NOMO-1 (cell line): ENCODE measurements around the gene CRELD1.
A peak's percentile ranks its signal among the peaks of the same experiment; 100 is the strongest.
"Not testable (repeated sequence)": the region's sequence is repeated elsewhere in the genome, so short reads cannot be mapped to it uniquely, and the experiment has no call there.

Experiments
- DNase-seq, 2 experiments: peaks; one replicate each; lab custom pipeline; 2025; ENCODE audit not compliant: unreplicated experiment in 2 of 2; lab: John Stamatoyannopoulos, UW

CRELD1 gene, protein sequence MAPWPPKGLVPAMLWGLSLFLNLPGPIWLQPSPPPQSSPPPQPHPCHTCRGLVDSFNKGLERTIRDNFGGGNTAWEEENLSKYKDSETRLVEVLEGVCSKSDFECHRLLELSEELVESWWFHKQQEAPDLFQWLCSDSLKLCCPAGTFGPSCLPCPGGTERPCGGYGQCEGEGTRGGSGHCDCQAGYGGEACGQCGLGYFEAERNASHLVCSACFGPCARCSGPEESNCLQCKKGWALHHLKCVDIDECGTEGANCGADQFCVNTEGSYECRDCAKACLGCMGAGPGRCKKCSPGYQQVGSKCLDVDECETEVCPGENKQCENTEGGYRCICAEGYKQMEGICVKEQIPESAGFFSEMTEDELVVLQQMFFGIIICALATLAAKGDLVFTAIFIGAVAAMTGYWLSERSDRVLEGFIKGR

DNA sequence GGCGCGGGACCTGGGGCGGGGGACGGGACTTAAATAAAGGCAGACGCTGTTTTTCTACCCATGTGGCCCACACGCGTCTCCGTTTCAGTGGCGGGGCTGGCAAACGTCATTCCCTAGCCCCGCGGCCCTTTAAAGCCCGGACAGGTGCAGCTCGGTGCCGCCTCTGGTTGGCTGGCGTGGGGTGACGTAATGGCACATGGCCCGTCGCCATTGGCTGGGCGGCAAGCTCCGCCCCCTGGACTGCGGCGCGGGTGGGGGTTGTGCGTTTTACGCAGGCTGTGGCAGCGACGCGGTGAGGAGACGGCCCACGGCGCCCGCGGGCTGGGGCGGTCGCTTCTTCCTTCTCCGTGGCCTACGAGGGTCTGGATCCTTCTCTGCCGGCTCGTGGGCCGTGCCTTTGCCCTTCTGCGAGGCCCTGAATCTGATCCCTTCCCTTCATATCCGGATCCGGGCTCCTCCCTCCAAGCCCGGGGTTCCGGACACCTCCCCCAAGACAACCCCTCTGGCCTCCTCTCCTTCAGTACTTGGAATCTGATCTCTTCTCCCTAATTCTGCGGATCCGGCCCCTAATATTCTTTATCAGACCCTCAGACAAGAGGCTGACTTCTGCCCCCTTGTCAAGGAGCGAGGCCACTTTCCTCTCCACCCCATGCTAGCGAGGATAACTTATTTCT lies at the start of gene CRELD1:
TSS of gene CRELD1 (plus strand) at position 274 of the 674 bp plus-strand sequence. CDS start 605 bp downstream, outside the sequence.
- peak; percentile 95 to 96 for DNase-seq

- no peak for DNase-seq
Observed at GRCh38 chr3:9884555-9885165, 49.0 kb upstream of the CRELD1 start.

DNA sequence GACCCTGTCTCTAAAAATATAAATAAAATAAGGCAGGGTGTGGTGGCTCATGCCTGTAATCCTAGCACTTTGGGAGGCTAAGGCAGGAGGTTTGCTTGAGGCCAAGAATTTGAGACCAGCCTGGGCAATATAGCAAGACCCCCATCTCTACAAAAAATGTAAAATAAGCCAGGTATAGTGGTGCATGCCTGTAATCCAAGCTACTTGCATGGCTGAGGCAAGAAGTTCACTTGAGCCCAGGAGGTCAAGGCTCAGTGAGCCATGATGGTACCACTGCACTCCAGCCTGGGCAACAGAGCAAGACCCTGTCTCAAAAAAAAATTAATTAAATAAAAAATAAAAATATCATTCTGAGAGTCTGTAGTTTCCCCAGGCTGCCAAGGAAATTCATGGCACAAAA lies 47.3 kb upstream of the CRELD1 start:
- no peak for DNase-seq

DNA sequence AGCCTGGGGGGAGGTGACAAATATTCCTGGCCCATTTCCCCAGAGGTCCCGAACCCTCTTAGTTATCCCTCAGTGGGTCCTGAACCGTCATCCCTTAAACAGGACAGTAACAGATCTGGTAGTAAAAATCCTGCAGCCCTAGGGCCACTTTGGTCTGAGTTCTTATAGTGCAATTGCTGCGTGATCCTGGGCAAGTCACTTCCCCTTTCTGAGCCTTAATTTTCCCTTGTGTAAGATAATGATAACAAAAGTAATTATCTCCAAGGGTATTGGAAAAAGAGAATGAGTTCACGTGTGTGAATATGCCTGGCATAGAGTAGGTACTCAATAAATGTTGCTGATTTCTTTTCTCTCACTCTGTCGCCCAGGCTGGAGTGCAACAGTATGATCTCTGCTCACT lies 46.2 kb upstream of the CRELD1 start:
- peak in 1 of 2 experiments; percentile 64 for DNase-seq

- no peak for DNase-seq
Observed at GRCh38 chr3:9888540-9888939, 45.1 kb upstream of the CRELD1 start.

GRCh38 chr3:9889405-9889804 lies 44.2 kb upstream of the CRELD1 start:
- no peak for DNase-seq

DNA sequence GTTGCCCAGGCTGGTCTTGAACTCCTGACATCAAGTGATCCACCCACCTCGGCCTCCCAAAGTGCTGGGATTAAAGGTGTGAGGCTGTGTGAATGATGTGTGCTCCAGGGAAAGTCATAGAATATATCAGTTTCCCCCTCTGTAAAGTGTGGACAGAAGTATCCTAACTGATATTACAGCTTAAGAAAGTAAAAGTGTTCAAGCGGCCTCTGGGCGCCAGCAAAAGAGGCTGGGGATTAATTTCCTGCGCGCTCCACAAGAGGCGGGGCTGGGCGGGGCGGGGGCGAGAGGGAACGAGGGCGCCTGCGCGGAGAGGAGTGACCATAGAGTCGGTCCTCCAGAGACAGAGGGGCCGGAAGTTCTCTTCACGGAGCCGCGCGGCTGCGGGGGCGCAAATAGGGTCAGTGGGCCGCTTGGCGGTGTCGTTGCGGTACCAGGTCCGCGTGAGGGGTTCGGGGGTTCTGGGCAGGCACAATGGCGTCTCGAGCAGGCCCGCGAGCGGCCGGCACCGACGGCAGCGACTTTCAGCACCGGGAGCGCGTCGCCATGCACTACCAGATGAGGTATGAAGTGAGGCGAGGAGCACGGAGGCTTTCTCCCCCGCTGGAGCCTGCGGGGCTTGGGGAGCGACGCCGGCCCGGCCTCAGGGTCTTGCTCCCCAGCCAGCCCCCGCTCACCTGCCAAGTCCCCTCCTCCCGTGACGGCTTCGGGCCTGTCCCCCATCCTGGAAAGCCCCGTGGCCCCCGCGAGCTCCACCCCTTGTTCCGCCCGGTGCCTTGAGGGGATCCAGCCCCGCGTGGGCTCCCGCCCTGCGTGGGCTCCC lies 43.2 kb upstream of the CRELD1 start, which contains the start of gene JAGN1:
TSS of gene JAGN1 (plus strand) at position 362 of the 823 bp plus-strand sequence. CDS start at position 475, 113 bp downstream.
- DNase-seq, result peak; percentile 78 to 79

DNA sequence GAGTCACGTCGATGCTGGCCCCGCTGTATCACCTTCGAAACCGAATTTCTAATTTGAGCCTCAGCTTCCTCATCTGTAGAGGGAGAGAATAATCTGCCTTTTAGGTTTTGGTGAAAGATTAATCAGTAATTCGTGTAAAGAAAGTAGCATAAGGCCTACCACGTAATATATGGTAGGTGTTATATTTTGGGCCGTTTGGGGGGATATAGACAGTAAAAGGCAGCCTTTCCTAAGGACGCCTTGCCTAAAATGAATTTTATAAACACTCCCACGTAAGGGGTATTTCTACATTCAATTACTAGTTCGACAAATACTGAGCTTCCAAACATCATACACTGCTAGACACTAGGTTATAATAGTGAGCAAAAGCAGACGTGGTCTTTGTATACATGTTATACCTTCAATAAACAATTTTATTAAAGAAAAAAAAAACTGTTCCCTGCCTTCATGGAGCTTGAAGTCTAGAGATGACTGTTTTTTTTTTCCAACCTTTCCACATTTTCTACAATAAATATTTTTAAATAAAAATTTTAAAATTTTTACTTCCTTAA lies 42.5 kb upstream of the CRELD1 start:
- DNase-seq, result peak in 1 of 2 experiments; percentile 23

DNA sequence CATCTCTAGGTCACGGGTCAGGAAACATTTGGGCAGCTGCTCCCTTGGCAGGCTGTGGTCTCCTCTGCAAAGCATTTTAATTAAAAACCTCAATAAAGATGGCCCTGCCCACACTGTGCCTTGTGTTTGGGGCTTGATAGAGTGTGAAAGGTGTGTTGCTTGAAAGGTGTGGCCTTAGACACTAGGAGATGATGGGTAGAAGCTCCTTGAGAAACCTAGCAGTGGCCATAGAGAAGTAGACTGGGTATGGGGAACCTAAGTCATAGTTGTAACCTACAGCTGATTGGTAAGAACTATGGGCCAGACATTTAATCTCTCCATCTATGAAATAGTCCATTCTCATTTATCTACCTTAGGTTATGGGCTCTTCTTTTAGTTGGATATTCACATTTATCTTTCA lies 39.9 kb upstream of the CRELD1 start:
- no peak for DNase-seq

- not testable (repeated sequence) for DNase-seq
Observed at GRCh38 chr3:9895715-9896114, 37.9 kb upstream of the CRELD1 start.

GRCh38 chr3:9896755-9897407 lies 36.8 kb upstream of the CRELD1 start:
- not testable (repeated sequence) for DNase-seq

- DNase-seq, result no peak
Observed at GRCh38 chr3:9897408-9898372, 35.9 kb upstream of the CRELD1 start.

- no peak for DNase-seq
Observed at GRCh38 chr3:9898467-9899241, 35.0 kb upstream of the CRELD1 start.

- no peak for DNase-seq
Observed at GRCh38 chr3:9899289-9899791, 34.3 kb upstream of the CRELD1 start.

DNA sequence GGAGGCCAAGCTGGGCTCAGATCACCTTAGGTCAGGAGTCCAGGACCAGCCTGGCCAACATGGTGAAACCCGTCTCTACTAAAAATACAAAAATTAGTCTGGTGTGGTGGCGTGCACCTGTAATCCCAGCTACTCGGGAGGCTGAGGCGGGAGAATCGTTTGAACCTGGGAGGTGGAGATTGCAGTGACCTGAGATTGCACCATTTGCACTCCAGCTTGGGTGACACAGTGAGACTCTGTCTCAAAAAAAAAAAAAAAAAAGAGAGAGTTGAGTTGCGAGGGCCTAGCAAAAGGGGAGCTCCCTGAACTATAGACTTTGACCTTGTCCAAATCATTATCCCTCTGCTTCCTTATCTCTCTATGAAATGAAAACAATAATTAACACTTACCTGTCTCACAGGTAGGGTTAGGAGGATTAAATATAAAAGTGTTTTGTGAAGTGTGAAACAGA lies 32.6 kb upstream of the CRELD1 start:
- not testable (repeated sequence) for DNase-seq

DNA sequence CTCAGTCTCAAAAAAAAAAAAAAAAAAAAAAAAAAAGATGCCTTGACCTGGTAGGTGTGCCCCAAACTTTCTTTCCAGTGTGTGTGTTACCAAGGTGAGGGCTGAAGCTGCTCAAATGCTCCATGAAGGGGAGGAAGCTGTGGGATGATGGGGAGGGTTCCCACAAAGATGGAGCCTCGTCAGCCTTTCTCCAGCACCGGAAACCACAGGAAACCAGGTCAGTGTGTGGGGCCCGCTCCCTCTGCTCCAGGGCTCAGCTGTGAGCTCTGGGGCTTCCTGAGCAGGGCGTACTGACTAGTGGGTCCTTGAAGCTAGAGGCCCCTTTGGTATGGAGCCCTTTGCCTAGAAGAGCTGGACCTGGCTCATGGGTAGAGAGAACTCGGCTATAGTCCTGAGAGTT lies 31.7 kb upstream of the CRELD1 start:
- no peak for DNase-seq

- no peak for DNase-seq
Observed at GRCh38 chr3:9902372-9903237, 31.0 kb upstream of the CRELD1 start, which contains the start of gene IL17RE. TSS of gene IL17RE (plus strand) at chr3:9902848. CDS start at chr3:9902933, 85 bp downstream.
